GM10266 (cell line): ENCODE data around the gene DGKD.

Experiments
- DNase-seq: peaks from one replicate; pipeline ENCODE4 v3.0.0; 2012; ENCODE audit errors: extremely low spot score
- CTCF ChIP-seq: IDR thresholded peaks from 2 replicates; pipeline ENCODE4 v1.5.1; 2012; ENCODE audit warnings: mild to moderate bottlenecking, low read depth; ENCODE audit not compliant: control insufficient read depth, insufficient read depth; ENCODE audit errors: missing control alignments

Gene DGKD

DNA sequence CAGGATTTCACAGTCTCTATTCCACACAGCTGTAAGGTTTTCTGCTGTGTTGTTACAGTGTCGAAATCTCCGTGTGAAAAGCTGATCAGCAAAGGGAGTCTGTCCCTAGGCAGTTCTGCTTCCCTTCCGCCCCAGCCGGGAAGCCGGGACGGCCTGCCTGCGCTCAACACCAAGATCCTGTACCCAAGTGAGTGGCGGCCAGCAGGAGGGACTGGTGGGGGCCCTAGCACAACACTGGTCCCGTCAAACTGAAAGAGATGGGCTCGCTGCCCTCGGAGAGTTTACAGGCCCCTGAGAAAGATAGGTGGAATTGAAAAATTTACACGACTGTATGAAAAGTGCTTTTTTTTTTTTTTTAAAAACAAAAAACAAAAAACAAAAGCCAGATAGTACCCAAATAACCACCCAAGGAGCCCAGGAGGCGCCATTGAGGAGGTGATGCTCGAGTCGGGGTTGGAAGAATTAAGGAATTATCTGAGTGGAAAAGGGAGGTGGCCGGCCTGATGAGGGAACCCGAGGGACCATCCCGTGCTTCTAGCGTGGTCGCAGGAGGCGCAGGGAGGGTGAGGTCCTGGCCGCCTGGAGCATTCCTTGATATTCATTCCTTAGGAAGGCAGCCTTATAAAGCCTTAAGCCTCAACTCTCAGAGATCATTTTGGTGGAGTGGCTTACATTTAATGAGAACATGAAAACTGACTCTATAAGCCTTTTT, 96.7 kb downstream of the DGKD start:
- DNase-seq: no peak
- TF ChIP-seq CTCF: no peak

DNA sequence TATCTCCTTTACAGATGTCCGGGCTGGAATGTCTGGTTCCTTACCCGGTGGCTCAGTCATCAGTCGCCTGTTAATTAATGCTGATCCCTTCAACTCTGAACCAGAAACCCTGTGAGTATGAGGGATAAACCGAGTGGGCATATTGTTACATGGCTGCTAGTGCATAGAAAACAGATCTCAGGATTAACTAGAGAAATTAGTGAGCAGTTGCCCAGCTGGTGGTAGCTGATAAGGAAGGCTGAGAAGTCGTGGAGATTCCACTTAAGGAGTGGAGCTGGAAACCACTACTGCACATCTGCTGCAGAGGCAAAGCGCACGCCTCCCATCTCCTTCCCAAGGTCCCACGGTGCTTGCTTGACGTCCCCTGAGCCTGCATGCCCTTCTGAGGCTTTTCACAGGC, 97.7 kb downstream of the DGKD start:
- DNase-seq: no peak
- no peak for TF ChIP-seq CTCF

GRCh38 chr2:233453111-233453915, 99.0 kb downstream of the DGKD start:
- no peak for TF ChIP-seq CTCF
- no peak for DNase-seq

DNA sequence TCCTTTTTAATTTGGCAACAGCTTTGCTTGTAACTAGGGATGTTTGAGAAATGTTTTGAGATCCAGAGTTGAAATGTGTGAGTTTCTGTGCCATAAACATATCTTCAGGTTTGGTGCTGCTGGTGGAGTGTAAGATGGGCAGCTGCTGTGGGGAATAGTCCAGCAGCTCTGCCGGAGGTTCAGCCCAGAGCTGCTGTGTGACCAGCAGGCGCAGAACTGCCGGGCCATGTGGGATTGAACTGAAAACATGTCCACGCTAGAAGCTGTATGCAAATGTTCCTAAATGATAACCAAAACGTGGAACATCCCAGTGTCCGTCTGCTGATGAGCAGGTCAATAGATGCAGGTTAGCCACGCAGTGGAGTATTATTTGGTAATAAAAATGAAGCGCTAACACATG, 99.6 kb downstream of the DGKD start:
- no peak for TF ChIP-seq CTCF
- no peak for DNase-seq

DNA sequence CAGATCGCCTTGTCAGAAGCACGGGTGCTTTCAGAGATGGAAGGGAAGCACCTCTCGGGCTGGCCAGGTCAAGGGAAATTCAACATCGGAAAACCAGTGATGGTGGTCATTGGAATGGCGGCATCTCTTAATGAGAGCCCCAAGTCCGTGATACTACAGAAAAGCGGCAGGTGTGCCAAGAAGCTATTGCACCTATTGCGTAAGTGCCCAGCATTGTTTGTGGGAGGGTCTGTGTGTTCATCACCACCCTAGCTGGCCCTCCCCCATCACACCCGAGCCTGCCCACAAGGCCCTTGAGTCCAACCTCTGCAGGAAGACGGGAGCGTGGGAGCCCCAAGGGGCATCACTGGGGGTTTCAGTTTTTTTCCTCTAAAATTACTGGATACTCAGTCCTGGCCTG, 100.7 kb downstream of the DGKD start:
- no peak for TF ChIP-seq CTCF
- DNase-seq: no peak

- TF ChIP-seq CTCF: no peak
- DNase-seq: no peak
Measured at GRCh38 chr2:233455491-233455890, 101.2 kb downstream of the DGKD start.

GRCh38 chr2:233456111-233456510, 101.8 kb downstream of the DGKD start:
- DNase-seq: no peak
- TF ChIP-seq CTCF: no peak
